Stimulated activated CD8-positive, alpha-beta memory T cell treated with anti-CD3 and anti-CD28 coated beads, Interleukin-12 subunit alpha, Interleukin-12 subunit beta, amount 100 ng/mL, for 4 hours (primary cell): Measurements from ENCODE around the gene ARID2.

Source experiments
- DNase-seq: peaks from one replicate; pipeline ENCODE4 v3.0.0-alpha.2; 2020; ENCODE audit warnings: low read depth

ARID2 gene, protein sequence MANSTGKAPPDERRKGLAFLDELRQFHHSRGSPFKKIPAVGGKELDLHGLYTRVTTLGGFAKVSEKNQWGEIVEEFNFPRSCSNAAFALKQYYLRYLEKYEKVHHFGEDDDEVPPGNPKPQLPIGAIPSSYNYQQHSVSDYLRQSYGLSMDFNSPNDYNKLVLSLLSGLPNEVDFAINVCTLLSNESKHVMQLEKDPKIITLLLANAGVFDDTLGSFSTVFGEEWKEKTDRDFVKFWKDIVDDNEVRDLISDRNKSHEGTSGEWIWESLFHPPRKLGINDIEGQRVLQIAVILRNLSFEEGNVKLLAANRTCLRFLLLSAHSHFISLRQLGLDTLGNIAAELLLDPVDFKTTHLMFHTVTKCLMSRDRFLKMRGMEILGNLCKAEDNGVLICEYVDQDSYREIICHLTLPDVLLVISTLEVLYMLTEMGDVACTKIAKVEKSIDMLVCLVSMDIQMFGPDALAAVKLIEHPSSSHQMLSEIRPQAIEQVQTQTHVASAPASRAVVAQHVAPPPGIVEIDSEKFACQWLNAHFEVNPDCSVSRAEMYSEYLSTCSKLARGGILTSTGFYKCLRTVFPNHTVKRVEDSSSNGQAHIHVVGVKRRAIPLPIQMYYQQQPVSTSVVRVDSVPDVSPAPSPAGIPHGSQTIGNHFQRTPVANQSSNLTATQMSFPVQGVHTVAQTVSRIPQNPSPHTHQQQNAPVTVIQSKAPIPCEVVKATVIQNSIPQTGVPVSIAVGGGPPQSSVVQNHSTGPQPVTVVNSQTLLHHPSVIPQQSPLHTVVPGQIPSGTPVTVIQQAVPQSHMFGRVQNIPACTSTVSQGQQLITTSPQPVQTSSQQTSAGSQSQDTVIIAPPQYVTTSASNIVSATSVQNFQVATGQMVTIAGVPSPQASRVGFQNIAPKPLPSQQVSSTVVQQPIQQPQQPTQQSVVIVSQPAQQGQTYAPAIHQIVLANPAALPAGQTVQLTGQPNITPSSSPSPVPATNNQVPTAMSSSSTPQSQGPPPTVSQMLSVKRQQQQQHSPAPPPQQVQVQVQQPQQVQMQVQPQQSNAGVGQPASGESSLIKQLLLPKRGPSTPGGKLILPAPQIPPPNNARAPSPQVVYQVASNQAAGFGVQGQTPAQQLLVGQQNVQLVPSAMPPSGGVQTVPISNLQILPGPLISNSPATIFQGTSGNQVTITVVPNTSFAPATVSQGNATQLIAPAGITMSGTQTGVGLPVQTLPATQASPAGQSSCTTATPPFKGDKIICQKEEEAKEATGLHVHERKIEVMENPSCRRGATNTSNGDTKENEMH (N-terminal part only)

DNA sequence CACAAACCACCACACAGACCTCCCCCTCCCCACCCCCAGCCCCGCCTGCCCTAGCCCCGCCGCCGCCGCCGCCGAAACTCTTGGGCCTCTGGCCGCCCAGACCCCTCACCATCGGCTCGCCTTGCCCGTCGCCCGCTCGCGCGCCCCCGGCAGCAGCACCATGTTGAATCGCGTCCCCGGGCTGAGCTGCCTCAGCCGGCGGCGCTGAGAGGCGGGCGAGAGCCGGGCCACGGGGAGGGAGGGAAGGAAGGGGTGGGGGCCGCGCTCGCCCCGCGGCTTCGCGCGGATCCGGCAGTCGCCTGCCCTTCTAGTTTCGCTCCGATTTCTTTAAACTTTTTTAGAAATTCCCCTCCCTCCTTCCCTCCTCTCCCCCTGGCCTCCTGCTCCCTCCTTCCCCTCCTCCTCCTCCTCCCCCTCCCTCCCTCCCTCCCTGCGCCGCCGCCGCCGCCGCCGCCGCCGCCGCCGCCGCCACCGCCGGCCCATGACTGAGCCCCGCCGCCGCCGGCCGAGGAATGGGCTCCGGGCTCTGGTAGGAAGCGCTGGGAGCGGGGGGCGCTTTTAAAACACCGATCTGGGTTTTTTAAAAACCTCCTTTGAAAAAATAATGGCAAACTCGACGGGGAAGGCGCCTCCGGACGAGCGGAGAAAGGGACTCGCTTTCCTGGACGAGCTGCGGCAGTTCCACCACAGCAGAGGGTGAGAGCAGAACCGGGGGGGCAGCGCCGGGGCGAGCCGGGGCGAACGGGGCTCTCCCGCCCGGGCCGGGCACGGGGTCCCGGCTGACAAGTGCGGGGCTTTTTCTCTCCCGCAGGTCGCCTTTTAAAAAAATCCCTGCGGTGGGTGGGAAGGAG, at the start of gene ARID2:
TSS of gene ARID2 (plus strand) at position 474 of the 851 bp plus-strand sequence. CDS start at position 605, 131 bp downstream.
- DNase-seq = peak; percentile 59

DNA sequence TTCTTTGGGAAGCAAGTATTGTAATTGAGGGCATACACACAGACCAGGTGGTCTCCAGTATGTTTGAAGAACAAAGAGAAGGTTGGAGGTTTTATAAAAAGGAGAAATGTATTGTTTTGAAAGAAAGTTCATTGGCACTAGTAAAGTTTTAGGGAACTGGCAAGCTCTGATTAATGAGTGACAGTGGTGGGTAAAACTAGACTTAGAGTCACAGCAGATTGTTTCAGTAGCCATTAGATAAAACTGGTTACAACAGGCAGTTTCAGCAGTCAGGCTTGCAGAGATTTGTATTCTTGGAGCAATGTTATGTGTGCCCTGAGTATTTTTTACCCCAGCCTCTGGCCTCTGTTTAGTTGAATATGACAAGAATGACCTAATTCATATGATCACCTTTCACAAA, 49.1 kb upstream of the ARID2 start:
- no peak for DNase-seq

DNA sequence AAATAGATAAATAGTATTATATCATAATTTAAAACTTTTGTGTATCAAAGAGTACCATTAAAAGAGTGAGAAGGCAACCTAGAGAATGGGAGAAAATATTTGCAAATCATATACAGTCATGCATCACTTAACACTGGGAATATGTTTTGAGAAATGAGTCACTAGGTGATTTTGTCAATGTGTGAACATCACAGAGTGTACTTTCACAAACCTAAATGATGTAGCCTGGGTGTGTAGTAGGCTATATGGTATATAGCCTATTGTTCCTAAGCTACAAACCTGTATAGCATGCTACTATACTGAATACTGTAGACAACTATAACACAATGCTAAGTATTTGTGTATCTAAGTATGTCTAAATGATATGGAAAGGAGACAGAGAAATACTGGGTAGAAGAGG, 48.0 kb upstream of the ARID2 start:
- DNase-seq = no peak

DNA sequence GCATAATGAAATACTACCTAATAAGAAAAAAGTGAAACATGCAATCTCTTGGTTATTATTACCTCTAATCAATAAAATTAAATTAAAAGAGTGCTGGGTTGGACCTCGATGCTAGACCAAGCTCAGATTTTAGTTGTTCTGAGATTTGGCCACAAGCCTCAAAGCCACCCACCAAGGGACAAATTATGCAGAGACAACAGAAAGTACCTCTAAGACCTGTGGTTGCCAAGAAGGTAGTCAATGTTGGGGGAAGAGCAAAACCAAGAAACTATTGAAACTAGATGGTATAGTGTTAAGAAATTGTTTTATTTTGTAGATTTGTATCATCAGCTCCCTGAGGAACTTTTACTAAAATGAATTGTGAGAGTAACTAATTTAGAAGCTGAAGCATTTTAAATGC, 43.8 kb upstream of the ARID2 start:
- no peak for DNase-seq

DNA sequence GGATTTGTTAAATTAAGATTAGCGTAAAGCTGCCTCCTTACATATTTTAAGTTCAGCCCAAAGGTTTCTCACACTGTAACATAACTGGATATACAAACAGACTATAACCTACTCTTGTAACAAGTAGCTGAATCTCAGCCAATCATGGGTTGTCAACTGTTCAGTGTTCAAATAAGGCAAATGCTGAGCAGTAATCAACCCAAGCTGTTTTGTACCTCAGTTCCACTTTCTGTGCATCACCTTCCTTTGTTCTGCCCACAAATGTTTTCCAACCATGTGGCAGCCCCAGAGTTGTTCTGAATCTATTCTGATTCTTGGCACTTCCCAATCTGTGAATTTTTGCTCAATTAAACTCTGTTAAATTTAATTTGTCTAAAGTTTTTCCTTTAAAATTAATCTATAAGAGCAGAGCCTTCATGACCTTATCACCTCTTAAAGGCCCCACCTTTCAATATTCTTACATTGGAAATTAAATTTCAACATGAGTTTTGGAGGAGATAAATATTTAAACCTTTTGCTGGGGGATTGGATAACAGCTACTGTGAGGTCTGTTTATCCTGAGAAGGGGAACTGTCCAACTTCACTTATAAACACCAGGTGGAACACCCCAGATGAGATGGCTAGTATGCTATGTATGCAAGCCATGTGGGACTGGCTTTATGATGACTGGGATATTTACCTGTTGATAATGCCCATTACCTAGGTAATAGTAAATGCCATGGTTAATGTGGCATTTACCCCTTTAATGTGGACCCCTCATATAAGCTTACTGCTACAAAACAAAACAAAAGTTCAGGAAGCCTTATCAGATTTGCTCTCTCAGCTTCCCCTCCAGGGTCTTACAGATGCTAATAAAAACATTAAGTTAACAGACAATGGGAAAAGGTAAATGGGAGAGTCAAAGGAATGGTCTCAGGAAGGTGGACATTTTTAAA, 42.2 kb upstream of the ARID2 start:
- DNase-seq = no peak

DNA sequence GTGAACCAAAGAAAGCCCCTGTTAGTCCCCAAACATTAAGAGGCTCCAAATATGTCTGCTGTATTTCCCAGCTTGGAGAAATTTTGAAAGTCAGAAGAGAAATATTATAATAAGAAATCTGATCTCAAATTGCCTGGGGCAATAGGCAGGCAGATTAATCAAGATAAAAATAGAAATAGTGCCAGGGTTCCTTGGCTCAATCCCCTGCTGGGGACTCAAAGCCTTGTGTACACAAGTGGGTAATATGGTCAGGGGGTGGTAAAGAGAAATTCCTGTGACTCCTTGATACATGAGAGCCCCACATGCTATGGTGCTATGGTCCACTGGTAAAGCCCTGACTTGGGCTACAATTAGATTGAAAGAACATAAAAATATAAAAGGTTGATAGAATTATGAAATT, 41.3 kb upstream of the ARID2 start:
- no peak for DNase-seq

DNA sequence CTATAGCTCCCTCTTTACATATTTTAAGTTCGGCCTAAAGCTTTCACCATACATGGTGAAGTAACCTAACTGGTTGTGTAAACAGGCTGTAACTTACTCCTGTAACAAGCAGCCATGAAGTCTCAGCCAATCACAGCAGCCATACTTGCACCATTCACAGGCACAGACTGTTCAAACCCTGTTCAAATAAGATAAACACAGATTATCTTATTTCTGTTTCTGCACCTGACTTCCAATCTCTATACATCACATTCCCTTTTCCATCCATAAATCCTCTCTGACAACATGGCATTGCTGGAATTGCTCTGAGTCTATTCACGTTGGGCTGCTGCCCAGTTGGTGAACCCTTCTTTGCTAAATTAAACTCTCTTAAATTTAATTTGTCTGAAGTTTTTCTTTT, 34.5 kb upstream of the ARID2 start:
- no peak for DNase-seq

DNA sequence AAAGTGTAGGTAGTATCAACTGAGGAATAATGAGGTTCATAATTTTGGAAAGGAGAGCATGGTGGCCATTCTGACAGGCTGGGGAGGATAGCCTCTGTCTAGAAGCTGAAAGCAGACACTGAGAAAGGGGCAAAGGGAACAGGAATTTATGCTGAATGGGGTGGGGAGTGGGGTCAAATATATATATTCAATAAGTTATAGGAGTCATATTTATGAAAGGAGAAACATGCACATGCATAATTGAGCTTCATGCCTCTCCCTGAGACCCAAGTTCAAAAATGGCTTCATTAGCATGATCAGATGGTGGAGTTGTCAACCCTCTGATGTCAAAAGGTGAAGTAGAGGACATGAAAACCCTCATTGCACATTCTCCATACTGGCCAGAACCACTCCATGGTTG, 33.9 kb upstream of the ARID2 start:
- DNase-seq = no peak

DNA sequence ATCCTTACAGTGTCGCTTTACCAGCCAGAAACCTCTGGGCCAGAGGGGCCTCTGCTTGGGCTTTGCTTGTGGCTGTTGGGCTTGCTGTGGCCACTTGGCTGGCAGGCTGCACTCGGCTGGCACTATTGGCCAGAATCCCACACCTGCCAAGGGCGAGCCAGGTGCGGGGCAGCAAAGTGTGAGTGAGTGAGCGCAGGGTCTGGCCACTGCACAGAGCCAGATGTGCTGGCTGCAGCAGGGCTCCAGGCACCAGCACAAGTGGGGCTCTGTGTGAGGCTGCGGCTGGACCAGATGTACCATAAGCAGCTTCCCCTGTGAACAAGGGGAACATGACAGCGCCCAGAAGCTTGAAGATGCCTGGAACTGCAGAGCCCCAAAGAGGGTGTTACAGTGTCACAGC, 33.5 kb upstream of the ARID2 start:
- DNase-seq = no peak

DNA sequence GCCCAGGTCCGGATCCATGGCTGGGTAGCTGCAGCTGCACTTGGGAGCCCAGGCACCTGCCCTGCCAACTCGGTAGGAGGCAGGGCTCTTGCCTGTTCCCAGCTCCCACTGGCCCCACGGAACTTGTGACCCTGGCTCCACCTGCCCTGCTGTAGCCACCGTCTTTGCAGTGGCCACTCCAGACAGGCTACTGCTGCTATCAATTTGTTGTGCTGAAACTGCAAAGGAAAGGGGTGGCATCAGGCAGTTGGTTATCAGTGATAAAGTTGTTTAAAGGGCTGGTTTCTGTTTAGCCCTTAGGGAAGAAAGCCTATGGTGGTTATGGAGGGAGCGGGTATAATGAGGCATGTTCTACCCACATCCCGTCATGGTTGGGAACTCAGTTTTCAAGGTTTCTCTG, 32.1 kb upstream of the ARID2 start:
- DNase-seq = no peak

DNA sequence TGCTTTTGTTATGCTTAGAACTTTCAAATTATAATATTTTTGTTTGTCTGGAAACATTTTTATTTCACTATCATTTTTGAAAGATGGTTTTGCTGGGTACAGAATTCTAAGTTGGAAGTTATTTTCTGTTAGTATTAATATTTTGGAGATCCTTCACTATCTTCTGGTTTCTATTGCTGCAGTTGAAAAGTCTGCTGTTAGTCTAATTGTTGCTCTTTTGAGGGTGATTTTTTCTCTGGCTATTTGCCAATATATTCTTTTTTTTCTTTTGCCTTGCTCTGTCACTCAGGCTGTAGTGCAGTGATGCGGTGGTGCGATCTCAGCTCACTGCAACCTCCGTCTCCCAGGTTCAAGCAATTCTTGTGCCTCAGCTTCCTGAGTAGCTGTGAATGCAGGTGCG, 28.2 kb upstream of the ARID2 start:
- DNase-seq = no peak

DNA sequence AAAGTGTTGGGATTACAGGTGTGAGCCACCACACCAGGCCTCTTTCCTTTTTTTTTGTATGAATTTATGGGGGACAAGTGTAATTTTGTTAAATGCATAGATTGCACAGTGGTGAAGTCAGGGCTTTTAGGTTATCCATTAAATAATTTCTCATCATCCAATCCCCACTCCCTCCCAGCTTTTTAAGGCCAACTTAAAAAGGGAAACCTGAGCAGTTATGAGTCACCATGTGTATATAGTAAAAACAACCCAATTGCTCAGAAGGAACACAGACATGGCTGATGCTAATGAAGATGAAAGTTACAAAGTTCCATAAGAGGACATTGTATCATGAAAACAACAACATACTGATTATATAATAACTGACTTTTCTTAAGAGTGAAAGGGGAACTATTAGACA, 25.6 kb upstream of the ARID2 start:
- DNase-seq = no peak

DNA sequence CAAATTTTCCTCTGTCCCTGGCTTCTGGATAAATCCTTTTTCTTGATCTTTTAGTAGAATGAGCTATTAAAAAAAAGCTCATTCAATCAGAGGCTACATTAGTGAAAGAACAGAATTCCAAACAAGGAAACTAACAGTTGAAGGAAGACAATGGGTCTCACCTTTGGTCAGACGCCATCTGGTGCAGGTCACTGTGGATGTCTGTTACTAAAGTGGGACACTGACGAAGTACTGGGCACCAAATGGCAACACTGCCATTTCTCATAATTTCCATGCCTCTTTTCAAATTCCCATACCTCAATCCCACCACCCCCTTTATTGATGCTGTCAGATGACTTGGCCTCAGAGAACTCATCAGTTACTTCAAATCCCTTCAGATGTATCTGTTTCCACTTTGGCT, 24.5 kb upstream of the ARID2 start:
- DNase-seq = no peak

DNA sequence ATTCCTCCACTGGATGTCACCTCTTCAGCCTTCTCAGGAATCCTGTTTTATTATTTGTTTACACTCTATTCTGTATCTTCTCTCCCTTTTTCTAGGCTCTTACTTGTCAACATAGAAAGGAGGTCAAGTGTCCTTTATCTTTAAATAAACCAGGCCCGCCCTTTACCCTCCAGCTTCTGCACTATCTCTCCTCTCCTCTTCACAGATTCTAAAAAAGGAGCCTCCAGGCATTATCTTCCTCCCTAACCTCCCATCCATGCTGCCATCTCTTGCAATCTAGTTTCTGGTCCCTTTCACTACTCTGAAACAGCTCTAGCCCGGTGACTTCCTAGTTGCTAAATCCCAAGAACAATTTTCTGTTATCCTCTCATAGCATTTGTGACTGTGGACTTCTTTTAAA, 24.1 kb upstream of the ARID2 start:
- no peak for DNase-seq

DNA sequence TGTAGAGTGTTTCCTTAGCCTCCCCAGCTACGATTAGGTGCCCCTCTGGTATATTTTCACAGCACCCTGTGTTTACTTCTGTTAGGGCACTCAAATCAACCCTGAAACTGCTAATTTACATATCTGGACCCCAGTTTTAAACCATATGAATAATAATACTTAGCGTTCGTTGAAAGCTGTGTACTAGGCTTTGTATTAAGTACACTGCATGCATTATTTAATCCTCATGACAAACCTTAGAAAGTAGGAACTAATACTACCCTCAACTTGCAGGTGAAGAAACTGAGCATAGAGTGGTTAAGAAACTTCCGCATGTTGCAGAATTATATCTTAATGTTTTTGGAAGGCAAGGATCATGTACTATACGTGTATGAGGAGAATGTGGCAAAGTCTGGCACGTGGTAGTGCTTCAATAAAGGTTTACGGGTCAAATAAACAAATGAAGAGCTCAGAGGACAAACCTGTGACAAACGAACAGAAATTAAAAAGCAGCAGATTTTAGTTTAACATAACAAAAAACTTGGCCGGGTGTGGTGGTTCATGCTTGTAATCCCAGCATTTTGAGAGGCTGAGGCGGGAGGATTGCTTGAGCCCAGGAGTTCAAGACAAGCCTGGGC, 22.2 kb upstream of the ARID2 start:
- DNase-seq = no peak

DNA sequence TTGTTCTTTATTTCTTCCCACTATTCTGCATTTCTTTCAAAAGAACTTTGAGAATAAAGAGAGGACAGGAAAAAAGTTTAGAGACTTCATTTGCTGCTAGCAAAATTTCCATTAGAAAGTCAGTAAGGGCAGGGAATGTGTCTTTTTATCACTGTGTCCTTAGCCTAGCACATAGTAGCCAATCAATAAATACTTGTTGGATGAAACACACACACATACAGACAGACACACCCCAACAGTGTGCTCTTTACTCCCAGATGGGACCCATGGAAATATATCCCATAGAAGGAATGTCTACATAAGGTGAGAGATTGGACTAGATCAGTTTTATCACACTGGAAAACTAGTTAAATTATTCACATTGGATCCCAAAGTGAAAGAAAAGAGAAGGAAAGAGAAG, 21.1 kb upstream of the ARID2 start:
- no peak for DNase-seq

DNA sequence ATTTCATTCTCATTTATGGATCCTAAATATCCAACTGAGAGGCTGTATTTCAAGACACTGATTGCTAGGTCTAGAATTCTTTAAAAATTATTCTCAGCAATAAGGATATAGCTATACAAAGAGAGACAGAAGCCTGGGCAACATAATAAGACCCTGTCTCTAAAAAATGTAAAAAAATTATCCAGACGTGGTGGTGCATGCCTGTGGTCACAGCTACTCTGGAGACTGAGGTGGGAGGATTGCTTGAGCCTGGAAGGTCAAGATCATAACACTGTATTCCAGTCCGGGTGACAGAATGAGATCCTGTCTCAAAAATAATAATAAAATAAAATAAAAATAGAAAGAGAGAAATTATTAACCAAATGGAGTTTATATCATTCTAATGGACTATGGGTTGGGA, 20.6 kb upstream of the ARID2 start:
- no peak for DNase-seq

DNA sequence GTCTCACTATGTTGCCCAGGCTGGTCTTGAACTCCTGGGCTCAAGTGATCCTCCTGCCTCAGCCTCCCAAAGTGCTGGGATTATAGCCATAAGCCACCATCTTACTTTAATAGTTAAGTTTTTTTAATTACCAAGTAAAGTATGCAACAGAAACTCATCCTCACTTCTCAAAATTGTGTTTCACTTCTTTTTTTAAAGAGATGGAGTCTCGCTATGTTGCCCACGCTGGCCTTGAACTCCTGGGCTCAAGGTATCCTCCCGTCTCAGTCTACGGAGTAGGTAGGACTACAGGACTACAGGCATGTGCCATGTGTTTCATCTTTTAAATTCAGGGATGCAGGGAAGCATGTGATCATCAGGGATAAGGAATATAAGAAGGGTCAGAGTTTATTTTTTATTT, 17.2 kb upstream of the ARID2 start:
- DNase-seq = no peak

DNA sequence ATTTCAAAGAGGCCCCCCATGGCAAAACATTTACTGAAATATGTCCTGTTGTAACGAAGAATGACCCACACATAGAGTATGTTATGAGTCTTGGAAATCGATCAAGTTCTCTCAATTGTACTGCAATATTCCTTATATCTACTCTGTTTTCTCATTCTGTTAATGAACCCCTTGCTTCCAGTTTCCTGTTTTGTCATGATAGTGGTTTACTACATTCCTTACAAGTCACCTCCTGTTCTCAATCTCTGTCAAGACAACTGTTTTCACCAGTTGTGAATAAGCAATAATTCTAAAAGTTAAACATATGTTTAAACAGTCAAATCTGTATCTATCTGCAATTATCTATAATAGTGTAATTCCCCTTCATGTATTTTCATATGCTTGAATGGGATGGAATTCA, 16.4 kb upstream of the ARID2 start:
- DNase-seq = no peak

DNA sequence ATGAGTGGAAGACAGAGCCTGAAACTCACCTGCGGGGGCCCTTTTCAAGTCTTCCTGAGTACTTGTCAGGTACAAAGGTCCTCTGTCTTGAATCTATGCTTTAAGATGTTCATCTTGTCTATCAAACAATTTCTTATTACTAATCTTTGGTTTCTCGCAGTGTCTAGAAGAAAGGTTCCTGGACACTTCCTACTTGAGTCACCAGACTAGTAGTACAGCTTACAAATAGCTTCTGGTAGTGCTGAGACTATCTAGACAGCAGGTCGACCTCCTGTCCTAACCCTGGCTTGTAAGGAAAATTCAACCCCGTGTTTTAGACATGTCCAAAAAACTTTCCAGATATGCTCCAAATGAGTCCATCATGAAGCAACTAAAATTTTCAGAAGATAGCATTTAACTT, 11.2 kb upstream of the ARID2 start:
- no peak for DNase-seq
